ENCODE results near the gene ITLN2. TPM values are rescaled to one million over a fixed set of nuclear protein-coding genes. Genes with fewer than 3 reads are reported as not detected.
"Not testable (repeated sequence)": the region's sequence is repeated elsewhere in the genome, so short reads cannot be mapped to it uniquely, and the experiment has no call there.

ITLN2 gene
- total and polyA plus RNA-seq, 8 donors, result 0.37 to 4.2 TPM; not detected in 6

- peak overlapping the region; percentile 37 to 70 (median 43) for H3K27ac ChIP-seq
- DNase-seq, result no peak
- no peak for TF ChIP-seq POLR2A (IDR thresholded peaks at IDR 0.05)
- TF ChIP-seq POLR2AphosphoS5 (IDR thresholded peaks at IDR 0.05), result no peak
- no peak for TF ChIP-seq EP300 (IDR thresholded peaks at IDR 0.05)
- no peak for TF ChIP-seq CTCF (IDR thresholded peaks at IDR 0.05)
- H3K4me1 ChIP-seq, result no peaks in the 10 kb centered on the region
- H3K27me3 ChIP-seq, result no peaks in the 10 kb centered on the region
- no peaks in the 10 kb centered on the region for H3K36me3 ChIP-seq
- intact Hi-C loops (cut with DNase I; ENCODE audit: low total_unique reads), result no loop called here
- H3K4me3 ChIP-seq, result no peak overlapping the region
- WGBS, 5 donors, result 38 to 58% (median 47%) methylated on average over 5 of the region's 5 CpGs
- H3K9me3 ChIP-seq, result peaks cover 0 to 31% (median 16%) of the 10 kb centered on the region in 4 donors
Measured at GRCh38 chr1:160925652-160926244, 28.9 kb downstream of the ITLN2 start.

GRCh38 chr1:160924791-160925651 lies 29.6 kb downstream of the ITLN2 start:
- H3K4me3 ChIP-seq, result no peak overlapping the region
- H3K4me1 ChIP-seq, result no peaks in the 10 kb centered on the region
- TF ChIP-seq POLR2AphosphoS5 (IDR thresholded peaks at IDR 0.05) (peak in 1 of 3 donors; percentile 33), CTCF (IDR thresholded peaks at IDR 0.05) (no peak)
- H3K27me3 ChIP-seq, result no peaks in the 10 kb centered on the region
- WGBS, 5 donors, result 38 to 62% (median 57%) methylated on average over 7 of the region's 7 CpGs
- intact Hi-C loops (cut with DNase I; ENCODE audit: low total_unique reads), result no loop called here
- H3K9me3 ChIP-seq, result peaks cover 0 to 31% (median 18%) of the 10 kb centered on the region in 4 donors
- DNase-seq, result peak in 1 of 2 donors; percentile 51
- H3K36me3 ChIP-seq, result no peaks in the 10 kb centered on the region
- H3K27ac ChIP-seq, result peak overlapping the region; percentile 37 to 70 (median 43)

GRCh38 chr1:160916666-160917065 lies 37.9 kb downstream of the ITLN2 start:
- 68 to 79% (median 78%) methylated on average over 2 of the region's 2 CpGs for WGBS, 5 donors

GRCh38 chr1:160913229-160913628 lies 41.4 kb downstream of the ITLN2 start:
- H3K36me3 ChIP-seq; intact Hi-C loops (cut with DNase I; ENCODE audit: low total_unique reads); DNase-seq; H3K27me3 ChIP-seq; H3K27ac ChIP-seq; H3K4me3 ChIP-seq; H3K9me3 ChIP-seq: not testable (repeated sequence)
- peaks cover 0 to 29% (median 17%) of the 10 kb centered on the region in 4 donors for H3K4me1 ChIP-seq
- WGBS, 5 donors, result 62 to 83% (median 73%) methylated on average over 5 to 6 of the region's 6 CpGs

More at GRCh38 chr1:160916666-160917065, 37.9 kb downstream of the ITLN2 start:
- H3K27me3 ChIP-seq, result no peaks in the 10 kb centered on the region
- peaks cover 0 to 10% (median 8%) of the 10 kb centered on the region in 4 donors for H3K4me1 ChIP-seq
- no peak for TF ChIP-seq EP300 (IDR thresholded peaks at IDR 0.05)
- TF ChIP-seq POLR2AphosphoS5 (IDR thresholded peaks at IDR 0.05), result no peak
- no peak for TF ChIP-seq POLR2A (IDR thresholded peaks at IDR 0.05)
- TF ChIP-seq CTCF (IDR thresholded peaks at IDR 0.05), result no peak
- no peak overlapping the region for H3K27ac ChIP-seq
- no peaks in the 10 kb centered on the region for H3K36me3 ChIP-seq
- H3K4me3 ChIP-seq, result no peak overlapping the region
- intact Hi-C loops (cut with DNase I; ENCODE audit: low total_unique reads), result no loop called here
- no peak for DNase-seq
- peaks cover 0 to 7% (median 0%) of the 10 kb centered on the region in 4 donors for H3K9me3 ChIP-seq
